GM18508 (cell line): ENCODE data around the gene SYK.
"Not testable (repeated sequence)": the region's sequence is repeated elsewhere in the genome, so short reads cannot be mapped to it uniquely, and the experiment has no call there.

Experiments used
- ATAC-seq: cut with Tn5 transposase; IDR thresholded peaks from one replicate; pipeline ENCODE4 v1.9.1; 2021; ENCODE audit warnings: moderate number of reproducible peaks; ENCODE audit not compliant: insufficient read depth, unreplicated experiment

Gene SYK

GRCh38 chr9:90820406-90820805 lies 18.8 kb downstream of the SYK start:
- ATAC-seq: not testable (repeated sequence)

DNA sequence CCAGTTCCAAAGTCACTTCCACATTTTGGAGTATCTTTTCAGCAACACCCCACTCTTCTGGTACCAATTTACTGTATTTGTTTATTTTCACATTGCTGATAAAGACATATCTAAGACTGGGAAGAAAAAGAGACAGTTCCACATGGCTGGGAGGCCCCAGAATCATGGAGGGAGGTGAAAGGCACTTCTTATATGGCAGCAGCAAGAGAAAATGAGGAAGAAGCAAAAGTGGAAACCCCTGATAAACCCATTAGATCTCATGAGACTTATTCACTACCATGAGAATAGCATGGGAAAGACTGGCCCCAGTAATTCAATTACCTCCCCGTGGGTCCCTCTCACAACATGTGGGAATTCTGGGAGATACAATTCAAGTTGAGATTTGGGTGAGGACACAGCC lies 19.6 kb downstream of the SYK start:
- not testable (repeated sequence) for ATAC-seq

- no peak for ATAC-seq
Observed at GRCh38 chr9:90821697-90822096, 20.1 kb downstream of the SYK start.

DNA sequence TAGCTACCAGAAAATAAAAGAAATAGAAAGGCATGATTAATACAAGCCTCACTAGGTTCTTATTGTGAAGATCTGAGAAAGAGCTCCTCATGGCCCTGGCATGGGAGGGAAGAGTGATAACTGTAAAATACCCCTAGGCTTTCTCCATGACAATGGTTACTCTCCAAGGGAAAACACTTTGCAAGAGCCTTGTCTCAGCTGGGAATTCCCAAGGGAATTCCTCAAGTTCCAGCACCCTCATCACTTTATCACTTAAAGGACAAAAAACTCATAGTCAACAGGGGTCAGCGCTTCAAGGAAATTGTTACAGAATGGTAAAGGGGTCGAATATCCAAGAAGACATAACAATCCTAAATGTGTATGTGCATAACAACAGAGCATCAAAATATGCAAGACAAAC lies 21.2 kb downstream of the SYK start:
- ATAC-seq: no peak

DNA sequence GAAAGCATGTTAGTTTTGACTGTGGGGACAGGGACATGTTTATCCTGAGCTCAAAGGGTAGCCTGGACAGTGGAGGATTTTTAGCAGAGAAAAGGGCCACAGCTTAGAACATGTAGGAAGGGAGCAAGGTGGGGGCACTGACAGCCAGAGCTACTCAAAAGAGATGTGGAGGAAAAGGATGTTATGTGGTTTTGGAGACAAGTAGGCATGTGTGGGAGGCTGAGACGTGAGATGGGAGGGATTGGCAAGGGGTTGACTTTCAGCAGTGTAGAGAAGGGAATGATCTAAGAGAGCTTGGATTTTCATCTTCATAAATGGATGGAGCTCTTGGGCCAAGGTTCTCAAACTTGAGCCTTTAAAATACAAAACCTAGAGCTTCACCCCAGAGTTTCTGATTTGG lies 24.0 kb downstream of the SYK start:
- ATAC-seq: no peak

DNA sequence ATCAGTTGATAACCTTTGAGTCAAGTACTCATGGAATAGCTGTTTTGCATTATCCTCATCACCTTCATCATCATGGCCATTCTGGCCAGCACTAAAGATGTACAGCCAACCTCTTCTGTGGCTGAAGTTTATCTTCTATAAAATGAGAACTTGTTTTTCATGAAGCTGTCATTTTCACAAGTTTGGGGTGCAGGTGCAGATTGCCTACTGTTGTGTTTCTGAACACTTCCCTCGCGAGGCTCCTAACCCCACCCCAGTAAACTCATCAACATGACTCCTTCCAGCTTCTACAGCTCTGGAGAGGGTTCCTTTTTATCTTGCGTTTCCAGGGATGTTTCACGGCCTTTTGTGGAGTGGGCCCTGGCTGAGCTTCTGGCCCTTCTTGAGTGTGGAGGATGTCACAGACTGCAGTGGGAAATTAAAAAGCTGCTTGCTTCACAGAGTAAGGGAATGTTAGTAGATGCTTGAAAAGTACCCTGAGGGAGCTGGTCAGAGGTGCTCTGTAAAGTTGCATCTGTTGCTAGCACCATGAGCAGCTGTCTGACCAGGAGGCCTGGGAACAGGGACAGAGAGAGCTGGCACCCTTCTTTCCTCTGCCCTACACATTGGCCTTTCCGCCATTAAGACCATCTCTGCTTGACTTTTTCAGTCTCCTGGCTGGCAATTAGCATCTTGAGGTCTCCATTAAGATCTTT lies 24.9 kb downstream of the SYK start:
- no peak for ATAC-seq

- ATAC-seq: no peak
Observed at GRCh38 chr9:90827181-90827871, 25.7 kb downstream of the SYK start.

DNA sequence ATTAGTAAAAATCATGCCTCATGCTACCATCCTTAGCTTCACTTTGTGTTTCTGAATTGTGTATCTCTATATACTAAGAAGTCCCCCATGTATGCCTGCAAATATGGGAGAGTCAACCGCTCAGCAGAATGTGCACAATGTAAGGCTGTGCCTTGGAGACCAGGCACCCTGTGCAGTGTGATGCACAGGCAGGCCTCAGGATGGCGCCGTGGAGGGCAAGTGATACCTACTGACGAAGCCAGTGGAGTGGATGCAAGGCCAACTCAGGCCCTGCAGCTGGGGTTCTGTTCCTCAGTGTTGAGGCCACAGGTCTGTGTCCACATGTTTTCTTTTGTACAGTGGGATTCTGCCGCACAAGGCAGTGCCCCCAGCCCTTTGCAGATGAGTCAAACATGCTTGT lies 28.4 kb downstream of the SYK start:
- no peak for ATAC-seq

GRCh38 chr9:90830977-90831376 lies 29.4 kb downstream of the SYK start:
- ATAC-seq: no peak

GRCh38 chr9:90832261-90832660 lies 30.6 kb downstream of the SYK start:
- ATAC-seq: no peak

- ATAC-seq: no peak
Observed at GRCh38 chr9:90834828-90835595, 33.4 kb downstream of the SYK start.

DNA sequence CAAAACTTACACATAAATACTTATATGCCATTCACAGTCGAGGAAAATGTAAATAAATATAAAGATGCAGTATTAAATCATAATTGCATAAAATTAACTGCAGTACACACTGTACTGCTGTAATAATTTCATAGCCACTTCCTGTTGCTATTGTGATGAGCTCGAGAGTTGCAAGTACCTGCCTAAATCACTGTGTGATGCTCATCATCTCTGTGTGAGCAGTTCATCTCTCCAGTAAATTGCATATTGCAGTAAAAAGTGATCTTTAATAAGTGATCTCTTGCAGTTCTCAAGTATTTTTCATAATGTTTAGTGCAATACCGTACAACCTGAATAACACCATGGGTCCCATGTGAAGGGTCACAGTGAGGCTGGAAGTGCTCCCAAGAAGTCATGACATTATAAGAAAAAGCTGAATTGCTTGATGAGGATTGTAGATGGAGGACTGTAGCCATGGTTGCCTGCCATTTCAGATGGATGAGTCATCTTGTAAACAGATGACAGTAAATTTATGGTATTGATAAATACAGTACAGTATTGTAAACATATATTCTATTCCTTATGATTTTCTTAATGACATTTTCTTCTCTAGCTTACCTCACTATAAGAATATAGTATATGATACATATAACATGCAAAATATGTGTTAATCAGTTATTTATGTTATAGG lies 34.9 kb downstream of the SYK start:
- no peak for ATAC-seq

DNA sequence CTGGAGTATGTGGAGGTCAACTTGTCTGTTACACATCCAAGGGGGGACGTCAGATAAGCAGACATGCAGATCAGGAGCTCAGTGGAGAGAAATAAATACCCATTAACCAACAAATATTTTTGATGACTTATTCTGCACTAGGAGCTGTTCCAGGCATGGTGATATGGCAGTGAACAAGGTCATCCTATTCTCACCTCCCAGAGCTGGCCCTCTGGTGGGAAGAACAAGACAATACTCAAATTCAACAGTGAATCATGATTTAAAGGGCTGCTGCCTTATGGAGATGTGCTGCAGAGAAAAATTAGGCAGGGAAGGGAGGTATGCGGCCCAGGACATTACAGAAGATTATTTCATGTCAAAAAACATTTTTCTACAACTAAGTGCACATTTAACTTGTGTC lies 36.5 kb downstream of the SYK start:
- ATAC-seq: no peak

- ATAC-seq: no peak
Observed at GRCh38 chr9:90838581-90839154, 37.0 kb downstream of the SYK start.

DNA sequence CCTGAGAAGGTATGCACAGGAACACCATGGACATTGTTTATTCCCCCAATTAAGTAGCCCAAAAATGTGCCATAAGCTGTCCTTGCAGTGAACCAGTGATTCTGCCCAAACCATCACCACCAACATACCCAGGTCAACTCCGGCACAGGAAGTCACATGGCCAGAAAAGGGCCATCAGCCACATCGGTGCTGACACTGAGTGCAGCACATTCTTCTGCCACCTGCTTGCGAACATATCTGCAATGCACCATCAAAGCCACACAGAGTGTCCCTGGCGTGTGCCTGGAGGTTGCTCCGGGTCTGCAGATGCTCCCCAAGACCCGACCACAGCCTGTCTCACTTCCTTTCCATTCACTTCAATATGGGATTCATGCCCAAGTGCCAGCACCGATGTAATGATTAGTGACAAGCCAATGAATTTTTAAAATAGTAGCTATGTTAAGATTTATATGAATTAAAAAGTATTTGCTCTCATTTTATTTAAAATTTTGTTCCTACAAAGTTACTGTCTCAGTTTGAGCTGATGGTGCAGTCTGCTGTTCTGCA lies 37.6 kb downstream of the SYK start:
- no peak for ATAC-seq

DNA sequence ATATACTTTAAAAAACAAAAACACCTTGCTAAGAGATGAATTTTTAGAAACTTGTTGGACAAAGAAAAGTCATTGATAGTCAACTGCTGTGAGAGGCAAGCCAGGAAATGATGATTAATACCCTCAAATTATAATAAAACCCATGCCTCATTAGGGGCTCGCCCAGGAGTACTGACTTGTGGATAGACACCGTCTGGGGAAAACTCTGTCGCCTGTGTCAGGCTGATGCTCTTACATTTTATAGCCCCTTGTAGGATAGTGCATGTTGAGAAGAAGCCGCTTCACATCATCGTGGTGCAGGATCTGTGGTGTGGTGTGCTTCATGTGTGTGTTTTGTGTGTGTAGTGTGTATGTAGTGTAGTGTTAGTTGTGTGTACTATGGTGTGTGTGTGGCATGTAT lies 39.1 kb downstream of the SYK start:
- ATAC-seq: no peak

GRCh38 chr9:90841213-90841612 lies 39.6 kb downstream of the SYK start:
- no peak for ATAC-seq

GRCh38 chr9:90841615-90842014 lies 40.0 kb downstream of the SYK start:
- no peak for ATAC-seq

DNA sequence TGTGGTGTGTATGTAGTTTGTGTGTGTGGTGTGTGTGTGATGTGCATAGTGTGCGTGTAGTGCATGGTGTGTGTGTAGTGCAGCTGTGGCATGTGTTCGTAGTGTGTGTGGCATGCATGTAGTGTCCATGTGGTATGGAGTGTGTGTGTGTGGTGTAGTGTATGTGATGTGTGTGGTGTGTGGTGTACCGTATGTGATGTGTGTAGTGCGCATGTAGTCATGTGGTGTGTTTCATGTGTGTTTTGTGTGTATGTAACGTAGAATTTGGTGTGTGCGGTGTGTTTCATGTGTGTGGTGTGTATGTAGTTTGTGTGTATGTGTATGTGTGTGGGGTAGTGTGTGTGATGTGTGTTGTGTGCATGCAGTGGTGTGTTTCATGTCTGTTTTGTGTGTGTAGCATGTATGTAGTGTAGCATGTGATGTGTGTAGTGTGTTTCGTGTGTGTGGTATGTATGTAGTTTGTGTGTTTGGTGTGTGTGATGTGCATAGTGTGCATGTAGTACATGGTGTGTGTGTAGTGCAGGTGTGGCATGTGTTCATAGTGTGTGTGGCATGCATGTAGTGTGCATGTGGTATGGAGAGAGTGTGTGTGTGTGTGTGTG lies 40.7 kb downstream of the SYK start:
- no peak for ATAC-seq

GRCh38 chr9:90842996-90843395 lies 41.4 kb downstream of the SYK start:
- no peak for ATAC-seq
